WI38 (cell line): ENCODE measurements around the gene CHD9.
A peak's percentile ranks its signal among the peaks of the same experiment; 100 is the strongest.

ENCODE experiments used
- H3K4me3 ChIP-seq: 2 replicates; pipeline ENCODE4 v1.5.1; 2011; ENCODE audit warnings: low read depth, mild to moderate bottlenecking, control low read depth, low read length
- TF ChIP-seq, protein P1 (sequence below): IDR thresholded peaks from 2 replicates; pipeline ENCODE4 v1.5.1; 2012; ENCODE audit warnings: low read depth, mild to moderate bottlenecking, control low read depth, low read length

CHD9 gene

DNA sequence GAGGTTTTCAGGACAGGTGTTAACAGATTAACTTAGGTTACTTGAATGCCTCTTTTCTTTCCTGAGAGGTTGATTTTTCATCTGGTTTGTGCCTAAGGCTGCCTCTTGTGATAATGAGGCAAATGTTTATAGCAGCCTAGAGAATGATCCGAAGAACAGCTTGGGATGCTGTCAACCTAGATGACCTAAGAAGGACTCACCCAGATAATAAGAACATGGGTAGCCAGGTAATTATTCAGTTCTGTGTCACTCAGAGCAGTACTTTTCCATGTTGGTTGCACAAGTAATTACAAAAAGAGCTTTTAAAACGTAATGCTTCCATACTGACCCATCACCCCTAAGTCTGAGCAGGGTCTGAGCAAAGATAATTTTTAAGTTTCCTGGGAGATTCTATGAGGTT lies 60.3 kb downstream of the CHD9 start:
- TF ChIP-seq, protein P1, sequence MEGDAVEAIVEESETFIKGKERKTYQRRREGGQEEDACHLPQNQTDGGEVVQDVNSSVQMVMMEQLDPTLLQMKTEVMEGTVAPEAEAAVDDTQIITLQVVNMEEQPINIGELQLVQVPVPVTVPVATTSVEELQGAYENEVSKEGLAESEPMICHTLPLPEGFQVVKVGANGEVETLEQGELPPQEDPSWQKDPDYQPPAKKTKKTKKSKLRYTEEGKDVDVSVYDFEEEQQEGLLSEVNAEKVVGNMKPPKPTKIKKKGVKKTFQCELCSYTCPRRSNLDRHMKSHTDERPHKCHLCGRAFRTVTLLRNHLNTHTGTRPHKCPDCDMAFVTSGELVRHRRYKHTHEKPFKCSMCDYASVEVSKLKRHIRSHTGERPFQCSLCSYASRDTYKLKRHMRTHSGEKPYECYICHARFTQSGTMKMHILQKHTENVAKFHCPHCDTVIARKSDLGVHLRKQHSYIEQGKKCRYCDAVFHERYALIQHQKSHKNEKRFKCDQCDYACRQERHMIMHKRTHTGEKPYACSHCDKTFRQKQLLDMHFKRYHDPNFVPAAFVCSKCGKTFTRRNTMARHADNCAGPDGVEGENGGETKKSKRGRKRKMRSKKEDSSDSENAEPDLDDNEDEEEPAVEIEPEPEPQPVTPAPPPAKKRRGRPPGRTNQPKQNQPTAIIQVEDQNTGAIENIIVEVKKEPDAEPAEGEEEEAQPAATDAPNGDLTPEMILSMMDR: no peak
- H3K4me3 ChIP-seq: no peak overlapping the region

- TF ChIP-seq, protein P1: no peak
- H3K4me3 ChIP-seq: no peak overlapping the region
Measured at GRCh38 chr16:53115773-53116172, 61.0 kb downstream of the CHD9 start.

- H3K4me3 ChIP-seq: no peak overlapping the region
- TF ChIP-seq, protein P1: no peak
Measured at GRCh38 chr16:53121043-53121620, 66.3 kb downstream of the CHD9 start.

GRCh38 chr16:53121661-53122060 lies 66.9 kb downstream of the CHD9 start:
- H3K4me3 ChIP-seq: no peak overlapping the region
- TF ChIP-seq, protein P1: no peak

GRCh38 chr16:53123747-53124146 lies 69.0 kb downstream of the CHD9 start:
- TF ChIP-seq, protein P1: no peak
- H3K4me3 ChIP-seq: no peak overlapping the region

- TF ChIP-seq, protein P1: no peak
- H3K4me3 ChIP-seq: no peak overlapping the region
Measured at GRCh38 chr16:53126390-53126789, 71.6 kb downstream of the CHD9 start.

- H3K4me3 ChIP-seq: peak overlapping the region; percentile 71
- TF ChIP-seq, protein P1: no peak
Measured at GRCh38 chr16:53129281-53130158, 74.7 kb downstream of the CHD9 start.
